Astrocyte of the cerebellum (primary cell): ENCODE data around the gene RAB6B.

Source experiments
- DNase-seq: peaks from one replicate; pipeline ENCODE4 v3.0.0-alpha.2; 2011; ENCODE audit warnings: low read depth
- H3K4me3 ChIP-seq: 2 replicates; pipeline ENCODE4 v1.5.1; 2011; ENCODE audit warnings: mild to moderate bottlenecking, low read depth, low read length, moderate library complexity
- in situ Hi-C: cut with HindIII; loops from 2 replicates; pipeline ENCODE4 v1.10.0; 2017; ENCODE audit warnings: low sequenced_read_pairs
- TF ChIP-seq, protein P1 (sequence below): IDR thresholded peaks from 2 replicates; pipeline ENCODE4 v1.5.1; 2012; ENCODE audit warnings: low read length, low read depth, moderate library complexity, mild to moderate bottlenecking; ENCODE audit errors: missing control alignments

Gene RAB6B

GRCh38 chr3:133935843-133936769, 40.4 kb upstream of the RAB6B start:
- H3K4me3 ChIP-seq: no peak overlapping the region
- TF ChIP-seq, protein P1, sequence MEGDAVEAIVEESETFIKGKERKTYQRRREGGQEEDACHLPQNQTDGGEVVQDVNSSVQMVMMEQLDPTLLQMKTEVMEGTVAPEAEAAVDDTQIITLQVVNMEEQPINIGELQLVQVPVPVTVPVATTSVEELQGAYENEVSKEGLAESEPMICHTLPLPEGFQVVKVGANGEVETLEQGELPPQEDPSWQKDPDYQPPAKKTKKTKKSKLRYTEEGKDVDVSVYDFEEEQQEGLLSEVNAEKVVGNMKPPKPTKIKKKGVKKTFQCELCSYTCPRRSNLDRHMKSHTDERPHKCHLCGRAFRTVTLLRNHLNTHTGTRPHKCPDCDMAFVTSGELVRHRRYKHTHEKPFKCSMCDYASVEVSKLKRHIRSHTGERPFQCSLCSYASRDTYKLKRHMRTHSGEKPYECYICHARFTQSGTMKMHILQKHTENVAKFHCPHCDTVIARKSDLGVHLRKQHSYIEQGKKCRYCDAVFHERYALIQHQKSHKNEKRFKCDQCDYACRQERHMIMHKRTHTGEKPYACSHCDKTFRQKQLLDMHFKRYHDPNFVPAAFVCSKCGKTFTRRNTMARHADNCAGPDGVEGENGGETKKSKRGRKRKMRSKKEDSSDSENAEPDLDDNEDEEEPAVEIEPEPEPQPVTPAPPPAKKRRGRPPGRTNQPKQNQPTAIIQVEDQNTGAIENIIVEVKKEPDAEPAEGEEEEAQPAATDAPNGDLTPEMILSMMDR: no peak
- DNase-seq: no peak
- in situ Hi-C loops: loop anchor here (25.0 kb wide), 2 partner anchors 276 to 551 kb away; partner anchors contain the start of genes ANAPC13 and CEP63

DNA sequence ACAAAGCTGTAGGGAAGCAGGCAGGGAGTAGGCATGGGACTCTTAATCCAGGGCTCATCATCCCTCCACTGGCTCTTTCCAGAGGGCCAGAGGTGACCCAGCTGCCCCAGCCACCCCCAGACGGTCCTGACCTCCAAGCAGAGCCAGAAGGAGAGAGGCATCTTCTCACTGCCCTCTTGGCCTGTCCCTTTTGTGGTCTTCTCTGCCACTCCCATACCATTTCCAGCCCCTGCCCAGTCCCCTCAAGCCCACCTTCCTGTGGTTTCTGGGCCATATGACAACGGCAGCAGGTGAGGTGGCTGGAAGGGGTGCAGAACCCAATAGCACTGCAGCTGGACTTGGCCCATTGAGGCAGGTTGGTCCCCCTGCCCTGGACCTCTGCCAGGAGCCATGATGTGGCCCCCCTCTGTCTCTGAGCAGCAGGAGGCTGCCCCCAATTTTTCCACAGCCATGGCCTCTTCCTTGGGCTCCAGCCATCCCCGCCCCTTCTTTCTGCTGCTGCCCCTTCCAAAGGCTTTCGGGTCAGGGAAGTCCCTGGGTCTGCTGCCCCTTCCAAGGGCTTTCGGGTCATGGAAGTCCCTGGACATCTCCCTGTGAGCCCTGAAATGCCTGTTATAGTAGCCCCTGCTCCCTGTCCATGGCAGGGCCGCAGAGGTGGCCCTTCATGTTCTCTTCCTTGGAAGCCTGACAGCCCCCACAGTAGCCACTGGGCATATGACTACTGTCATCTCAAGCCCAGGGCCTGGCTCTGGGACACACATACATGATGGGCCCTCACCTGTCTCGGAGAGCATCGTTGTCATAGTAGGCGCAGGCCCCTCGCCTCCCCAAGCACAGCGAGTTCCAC, 39.5 kb upstream of the RAB6B start:
- TF ChIP-seq, protein P1: no peak
- in situ Hi-C loops: loop anchor here (5.0 to 25.0 kb wide), 3 partner anchors 32 to 552 kb away; partner anchors contain the start of genes ANAPC13 and CEP63
- DNase-seq: no peak
- H3K4me3 ChIP-seq: no peak overlapping the region

DNA sequence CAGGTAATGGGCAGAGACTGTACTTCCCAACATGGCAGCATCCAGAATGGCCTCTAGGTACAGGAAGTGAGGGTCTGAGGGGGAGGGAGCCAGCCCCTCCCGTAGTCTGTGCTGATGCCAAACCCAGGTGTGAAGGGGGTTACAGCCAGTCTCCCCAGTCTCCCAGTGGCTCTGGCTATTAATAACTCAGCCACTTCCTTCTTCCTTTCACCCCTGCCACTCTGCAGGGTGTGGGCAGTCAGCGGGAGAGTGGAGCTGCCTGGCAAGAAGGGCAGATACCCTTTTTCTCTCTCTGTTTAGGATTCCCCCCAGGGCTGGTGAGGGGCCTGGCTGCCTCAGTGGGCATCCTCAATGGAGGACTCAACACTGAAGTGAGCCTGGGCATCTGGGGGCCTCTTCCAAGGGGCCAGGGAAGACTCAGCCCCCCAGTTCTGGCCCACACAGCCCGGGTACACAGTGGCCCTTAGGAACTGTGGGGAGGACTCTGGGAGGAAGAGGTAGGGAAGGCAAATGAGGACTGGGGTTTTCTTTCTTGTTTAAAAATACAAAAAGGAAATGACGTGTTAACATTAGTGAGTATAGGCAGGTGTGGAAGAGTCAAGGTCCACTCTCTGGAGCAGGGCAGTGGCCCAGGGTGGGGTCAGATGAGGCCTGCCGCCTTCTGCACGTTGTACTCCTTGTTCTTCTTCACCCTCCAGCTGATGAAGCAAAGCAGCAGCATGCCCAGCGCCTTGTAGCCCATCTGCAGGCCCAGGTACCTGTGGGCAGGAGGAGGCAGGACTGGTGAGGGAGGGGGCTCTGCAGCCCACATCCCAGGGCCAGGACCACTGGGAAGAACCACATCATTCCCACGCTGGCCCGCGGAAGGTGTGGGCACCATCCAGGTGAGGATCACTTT, 38.6 kb upstream of the RAB6B start:
- DNase-seq: no peak
- no peak overlapping the region for H3K4me3 ChIP-seq
- in situ Hi-C loops: loop anchor here (5.0 to 25.0 kb wide), 3 partner anchors 33 to 553 kb away; partner anchors contain the start of genes ANAPC13 and CEP63
- TF ChIP-seq, protein P1: no peak

DNA sequence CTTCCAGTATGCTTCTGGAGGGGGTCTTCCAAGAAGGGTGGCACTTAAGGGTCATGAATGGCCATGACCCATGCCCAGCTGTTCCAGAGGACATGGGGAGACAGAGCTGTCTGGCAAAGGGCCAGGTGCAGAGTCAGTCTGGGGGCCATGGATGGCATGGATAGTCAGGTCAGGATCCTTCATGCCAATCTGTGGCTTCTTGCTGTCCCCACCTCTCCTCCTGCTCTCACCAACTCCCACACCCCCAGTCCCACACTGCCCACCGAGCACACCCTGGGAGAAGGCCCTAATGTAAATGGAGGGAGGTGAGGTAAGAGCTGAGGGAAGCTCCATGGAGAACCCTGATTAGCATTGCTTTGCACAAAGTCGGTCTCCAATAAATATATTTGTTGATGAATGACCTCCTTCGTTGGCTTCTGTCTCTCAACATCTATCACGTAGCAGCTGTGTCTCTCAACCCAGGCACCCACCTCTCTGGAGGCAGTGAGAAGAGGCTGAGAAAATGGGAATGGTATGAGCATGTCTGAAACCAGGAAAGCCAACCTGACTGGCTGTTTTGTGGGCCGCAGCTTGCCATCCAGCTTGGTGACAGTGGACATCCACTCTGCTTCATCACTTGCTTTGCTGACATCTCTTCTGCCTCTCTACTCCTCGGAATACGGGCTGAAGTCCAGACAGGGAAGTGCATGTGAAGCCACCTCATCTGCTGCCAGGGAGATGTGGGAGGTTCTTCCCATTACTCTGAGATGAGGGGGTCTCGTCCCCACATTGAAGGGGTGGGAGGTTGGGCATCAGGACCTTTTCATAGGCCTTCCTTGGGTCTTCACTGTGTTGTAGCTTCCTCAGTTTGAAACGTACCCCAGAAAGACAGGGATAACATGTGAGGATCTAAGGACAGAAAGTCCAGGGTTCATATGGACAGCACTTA, 37.7 kb upstream of the RAB6B start:
- TF ChIP-seq, protein P1: no peak
- DNase-seq: no peak
- in situ Hi-C loops: loop anchor here (5.0 to 25.0 kb wide), 3 partner anchors 34 to 554 kb away; partner anchors contain the start of genes ANAPC13 and CEP63
- H3K4me3 ChIP-seq: no peak overlapping the region

DNA sequence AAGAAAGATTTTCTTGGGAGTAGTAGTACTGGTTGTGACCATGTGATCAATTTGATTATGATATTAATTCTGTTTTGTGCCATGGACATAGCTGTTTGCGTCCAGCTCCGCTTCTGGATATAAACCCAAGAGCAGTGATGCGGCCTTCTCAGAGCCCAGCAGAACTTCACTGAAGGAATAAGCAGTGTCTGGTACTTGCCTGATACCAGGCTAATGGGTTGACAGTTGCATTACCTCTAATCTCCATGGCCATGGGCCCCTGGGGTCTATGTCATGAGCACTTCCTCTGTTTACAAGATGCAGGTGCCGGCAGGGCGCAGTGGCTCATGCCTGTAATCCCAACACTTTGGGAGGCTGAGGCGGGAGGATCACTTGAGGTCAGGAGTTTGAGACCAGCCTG, 36.3 kb upstream of the RAB6B start:
- DNase-seq: no peak
- in situ Hi-C loops: loop anchor here (5.0 to 25.0 kb wide), 3 partner anchors 35 to 555 kb away; partner anchors contain the start of genes ANAPC13 and CEP63
- TF ChIP-seq, protein P1: no peak
- no peak overlapping the region for H3K4me3 ChIP-seq
